ENCODE results near the gene DNAH9.

DNA sequence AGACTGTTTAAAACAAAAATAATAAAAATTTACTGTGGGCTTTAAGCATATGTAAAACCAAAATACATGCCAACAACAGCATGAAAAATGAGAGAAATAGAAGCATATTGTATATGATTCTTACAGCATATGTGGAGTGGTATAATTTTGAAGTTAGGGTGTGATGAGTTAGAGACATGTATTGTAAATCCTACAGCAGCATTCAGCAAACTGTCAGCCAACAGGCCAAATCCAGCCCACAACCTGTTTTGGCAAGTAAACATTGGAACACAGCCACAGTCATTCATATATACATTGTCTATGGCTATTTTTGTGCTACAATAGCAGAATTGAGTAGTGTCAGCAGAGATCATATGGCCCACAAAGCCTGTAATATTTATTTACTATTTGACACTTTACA is 356.7 kb downstream of the DNAH9 start:
- no peak for TF ChIP-seq PAX5 (IDR thresholded peaks at IDR 0.05; ENCODE audit: insufficient read depth, low read length, severe bottlenecking)
- no peak for TF ChIP-seq POLR2A (IDR thresholded peaks at IDR 0.05; ENCODE audit: low read depth, low read length)
- TF ChIP-seq POLR2AphosphoS5 (IDR thresholded peaks at IDR 0.05; ENCODE audit: low read depth, low read length) = no peak
- TF ChIP-seq TAF1 (IDR thresholded peaks at IDR 0.05; ENCODE audit: low read depth, low read length) = no peak
- no peak for TF ChIP-seq POU2F2 (IDR thresholded peaks at IDR 0.05; ENCODE audit: low read depth, low read length)

All from GM12891 (cell line).